ENCODE measurements around the gene ADARB2.

ADARB2 gene

DNA sequence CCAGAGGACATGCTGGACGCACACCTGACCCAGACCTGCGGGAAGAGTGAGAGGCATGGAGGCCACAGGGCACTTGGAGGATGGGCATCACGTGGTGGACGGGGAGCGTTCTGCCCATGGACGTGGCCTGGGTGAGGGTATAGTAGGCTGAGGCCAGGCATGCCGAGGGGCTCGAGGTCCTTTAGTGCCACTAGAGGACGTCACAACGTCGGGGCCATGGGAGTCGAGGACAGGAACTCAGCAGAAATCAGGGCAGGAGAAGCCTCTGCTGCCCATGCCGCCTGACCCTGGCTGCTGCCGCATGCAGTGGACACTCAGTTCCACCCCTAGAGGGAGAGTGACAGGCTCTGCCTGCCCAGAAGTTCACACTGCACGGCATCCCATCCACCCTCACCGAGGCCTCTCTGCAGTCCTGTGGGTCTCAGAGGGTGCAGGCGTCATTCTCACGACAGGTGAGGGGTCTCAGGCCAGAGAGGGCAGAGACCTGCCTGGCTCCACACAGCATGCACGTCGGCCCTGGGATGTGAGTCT lies 198.7 kb downstream of the ADARB2 start:
- TF ChIP-seq TEAD4 (IDR thresholded peaks at IDR 0.05): no peak
- TF ChIP-seq EP300 (IDR thresholded peaks at IDR 0.05; ENCODE audit: borderline replicate concordance): no peak
- TF ChIP-seq NFIC (IDR thresholded peaks at IDR 0.05): no peak
- TF ChIP-seq, protein P1, sequence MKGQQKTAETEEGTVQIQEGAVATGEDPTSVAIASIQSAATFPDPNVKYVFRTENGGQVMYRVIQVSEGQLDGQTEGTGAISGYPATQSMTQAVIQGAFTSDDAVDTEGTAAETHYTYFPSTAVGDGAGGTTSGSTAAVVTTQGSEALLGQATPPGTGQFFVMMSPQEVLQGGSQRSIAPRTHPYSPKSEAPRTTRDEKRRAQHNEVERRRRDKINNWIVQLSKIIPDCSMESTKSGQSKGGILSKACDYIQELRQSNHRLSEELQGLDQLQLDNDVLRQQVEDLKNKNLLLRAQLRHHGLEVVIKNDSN (IDR thresholded peaks at IDR 0.05): no peak; the same call in 1 of the 2 replicates
- TF ChIP-seq TAF1 (IDR thresholded peaks at IDR 0.05; ENCODE audit: low read depth): no peak
- TF ChIP-seq, protein P2, sequence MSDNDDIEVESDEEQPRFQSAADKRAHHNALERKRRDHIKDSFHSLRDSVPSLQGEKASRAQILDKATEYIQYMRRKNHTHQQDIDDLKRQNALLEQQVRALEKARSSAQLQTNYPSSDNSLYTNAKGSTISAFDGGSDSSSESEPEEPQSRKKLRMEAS (IDR thresholded peaks at IDR 0.05): no peak
- no peak for TF ChIP-seq CREB1 (IDR thresholded peaks at IDR 0.05; ENCODE audit: low read depth)
- no peak for TF ChIP-seq EGR1 (IDR thresholded peaks at IDR 0.05)
- no peak for TF ChIP-seq YY1 (IDR thresholded peaks at IDR 0.05; ENCODE audit: low read depth)
- no peak for TF ChIP-seq RAD21 (IDR thresholded peaks at IDR 0.05; ENCODE audit: low read depth)
- no peak for TF ChIP-seq FOXM1 (IDR thresholded peaks at IDR 0.05; ENCODE audit: borderline replicate concordance, low read depth)
- TF ChIP-seq, protein P3, sequence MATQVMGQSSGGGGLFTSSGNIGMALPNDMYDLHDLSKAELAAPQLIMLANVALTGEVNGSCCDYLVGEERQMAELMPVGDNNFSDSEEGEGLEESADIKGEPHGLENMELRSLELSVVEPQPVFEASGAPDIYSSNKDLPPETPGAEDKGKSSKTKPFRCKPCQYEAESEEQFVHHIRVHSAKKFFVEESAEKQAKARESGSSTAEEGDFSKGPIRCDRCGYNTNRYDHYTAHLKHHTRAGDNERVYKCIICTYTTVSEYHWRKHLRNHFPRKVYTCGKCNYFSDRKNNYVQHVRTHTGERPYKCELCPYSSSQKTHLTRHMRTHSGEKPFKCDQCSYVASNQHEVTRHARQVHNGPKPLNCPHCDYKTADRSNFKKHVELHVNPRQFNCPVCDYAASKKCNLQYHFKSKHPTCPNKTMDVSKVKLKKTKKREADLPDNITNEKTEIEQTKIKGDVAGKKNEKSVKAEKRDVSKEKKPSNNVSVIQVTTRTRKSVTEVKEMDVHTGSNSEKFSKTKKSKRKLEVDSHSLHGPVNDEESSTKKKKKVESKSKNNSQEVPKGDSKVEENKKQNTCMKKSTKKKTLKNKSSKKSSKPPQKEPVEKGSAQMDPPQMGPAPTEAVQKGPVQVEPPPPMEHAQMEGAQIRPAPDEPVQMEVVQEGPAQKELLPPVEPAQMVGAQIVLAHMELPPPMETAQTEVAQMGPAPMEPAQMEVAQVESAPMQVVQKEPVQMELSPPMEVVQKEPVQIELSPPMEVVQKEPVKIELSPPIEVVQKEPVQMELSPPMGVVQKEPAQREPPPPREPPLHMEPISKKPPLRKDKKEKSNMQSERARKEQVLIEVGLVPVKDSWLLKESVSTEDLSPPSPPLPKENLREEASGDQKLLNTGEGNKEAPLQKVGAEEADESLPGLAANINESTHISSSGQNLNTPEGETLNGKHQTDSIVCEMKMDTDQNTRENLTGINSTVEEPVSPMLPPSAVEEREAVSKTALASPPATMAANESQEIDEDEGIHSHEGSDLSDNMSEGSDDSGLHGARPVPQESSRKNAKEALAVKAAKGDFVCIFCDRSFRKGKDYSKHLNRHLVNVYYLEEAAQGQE (IDR thresholded peaks at IDR 0.05; ENCODE audit: low read depth): no peak

DNA sequence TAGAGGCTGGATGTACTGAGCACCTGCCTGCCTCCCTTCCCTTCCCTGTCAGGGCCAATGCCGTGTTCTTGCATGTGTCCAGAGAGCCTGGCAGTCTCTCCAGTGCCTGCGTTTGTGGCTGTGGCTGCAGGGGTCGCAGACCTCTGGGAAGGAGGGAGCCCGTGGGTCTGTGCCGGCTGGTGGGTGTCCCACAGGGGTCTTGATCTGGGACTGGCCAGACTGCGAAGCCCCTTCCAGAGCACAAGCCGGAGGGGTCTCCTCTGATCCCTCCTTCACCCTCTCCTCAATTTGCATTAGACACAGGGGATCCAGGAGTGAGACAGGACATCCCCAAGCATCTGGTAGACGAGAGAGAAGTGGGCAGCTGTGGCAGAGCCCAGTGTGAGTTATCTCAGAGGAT lies 199.2 kb downstream of the ADARB2 start:
- TF ChIP-seq CEBPB (IDR thresholded peaks at IDR 0.05): no peak
- TF ChIP-seq TCF12 (IDR thresholded peaks at IDR 0.05; ENCODE audit: low read depth): no peak
- TF ChIP-seq TEAD4 (IDR thresholded peaks at IDR 0.05): no peak
- no peak for TF ChIP-seq FOXM1 (IDR thresholded peaks at IDR 0.05; ENCODE audit: borderline replicate concordance, low read depth)
- TF ChIP-seq YY1 (IDR thresholded peaks at IDR 0.05; ENCODE audit: low read depth): no peak
- TF ChIP-seq RAD21 (IDR thresholded peaks at IDR 0.05; ENCODE audit: low read depth): no peak
- no peak for TF ChIP-seq CREB1 (IDR thresholded peaks at IDR 0.05; ENCODE audit: low read depth)
- TF ChIP-seq EP300 (IDR thresholded peaks at IDR 0.05; ENCODE audit: borderline replicate concordance): no peak
- TF ChIP-seq NFIC (IDR thresholded peaks at IDR 0.05): no peak

DNA sequence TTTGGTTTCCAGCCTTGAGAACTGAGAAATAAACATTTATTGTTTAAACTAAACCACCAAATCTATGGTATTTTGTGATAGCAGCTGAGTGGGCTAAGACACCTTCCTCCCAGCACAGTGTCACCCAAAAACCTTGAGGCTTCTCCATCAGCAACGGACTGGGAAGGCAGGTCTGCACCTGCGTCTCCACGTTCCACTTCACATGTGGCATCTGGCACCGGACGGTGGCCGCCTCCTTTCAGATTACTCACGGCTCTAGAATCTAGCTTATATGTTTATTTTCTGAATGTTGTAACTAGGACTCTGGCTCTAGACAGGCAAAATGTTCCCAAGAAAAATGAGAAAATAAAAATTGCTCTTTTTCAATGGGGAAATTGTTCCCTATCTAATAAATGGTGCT lies 201.0 kb downstream of the ADARB2 start:
- TF ChIP-seq FOXM1 (IDR thresholded peaks at IDR 0.05; ENCODE audit: borderline replicate concordance, low read depth) (no peak), TCF12 (IDR thresholded peaks at IDR 0.05; ENCODE audit: low read depth) (no peak)

DNA sequence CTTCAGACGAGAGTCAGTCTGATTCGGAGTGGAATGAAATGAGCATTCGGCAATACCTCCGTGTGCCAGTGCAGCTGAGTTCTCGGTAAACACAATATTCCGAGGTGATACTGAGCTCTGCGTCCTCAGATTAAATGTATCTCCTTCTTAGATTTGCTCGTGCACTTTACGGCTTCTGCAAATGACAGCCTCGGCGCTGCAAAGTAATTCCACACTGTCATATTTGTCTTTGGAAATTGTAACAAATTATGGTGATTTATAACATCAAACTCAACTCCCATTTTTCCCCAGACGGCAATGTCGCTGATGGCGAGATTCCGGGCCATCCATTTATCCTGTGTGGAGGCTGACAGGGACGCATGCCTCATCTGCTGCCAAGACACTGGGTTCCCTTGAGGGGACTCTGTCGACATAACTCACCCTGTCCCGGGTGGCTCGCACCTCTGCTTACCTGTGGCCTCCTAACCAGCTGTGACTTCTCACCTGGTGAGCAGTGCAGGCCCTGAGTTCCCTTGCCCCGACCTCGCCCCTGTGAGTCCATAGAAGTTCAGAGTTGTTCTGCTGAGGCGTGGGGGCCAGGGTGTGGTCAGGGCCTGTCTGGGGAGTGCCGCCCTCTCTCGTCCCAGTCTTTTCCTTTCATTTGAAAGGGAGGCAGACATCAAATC lies 201.9 kb downstream of the ADARB2 start:
- TF ChIP-seq CREB1 (IDR thresholded peaks at IDR 0.05; ENCODE audit: low read depth) (no peak), EP300 (IDR thresholded peaks at IDR 0.05; ENCODE audit: borderline replicate concordance) (no peak), EGR1 (IDR thresholded peaks at IDR 0.05) (no peak), ZBTB7A (IDR thresholded peaks at IDR 0.05; ENCODE audit: low read depth) (no peak), TCF12 (IDR thresholded peaks at IDR 0.05; ENCODE audit: low read depth) (no peak), FOXM1 (IDR thresholded peaks at IDR 0.05; ENCODE audit: borderline replicate concordance, low read depth) (no peak), TEAD4 (IDR thresholded peaks at IDR 0.05) (no peak), TAF1 (IDR thresholded peaks at IDR 0.05; ENCODE audit: low read depth) (no peak), YY1 (IDR thresholded peaks at IDR 0.05; ENCODE audit: low read depth) (no peak), RAD21 (IDR thresholded peaks at IDR 0.05; ENCODE audit: low read depth) (no peak), CEBPB (IDR thresholded peaks at IDR 0.05) (no peak), NFIC (IDR thresholded peaks at IDR 0.05) (no peak)
- TF ChIP-seq, protein P2 (IDR thresholded peaks at IDR 0.05): no peak
- TF ChIP-seq, protein P1 (IDR thresholded peaks at IDR 0.05): no peak
- TF ChIP-seq, protein P3 (IDR thresholded peaks at IDR 0.05; ENCODE audit: low read depth): no peak

DNA sequence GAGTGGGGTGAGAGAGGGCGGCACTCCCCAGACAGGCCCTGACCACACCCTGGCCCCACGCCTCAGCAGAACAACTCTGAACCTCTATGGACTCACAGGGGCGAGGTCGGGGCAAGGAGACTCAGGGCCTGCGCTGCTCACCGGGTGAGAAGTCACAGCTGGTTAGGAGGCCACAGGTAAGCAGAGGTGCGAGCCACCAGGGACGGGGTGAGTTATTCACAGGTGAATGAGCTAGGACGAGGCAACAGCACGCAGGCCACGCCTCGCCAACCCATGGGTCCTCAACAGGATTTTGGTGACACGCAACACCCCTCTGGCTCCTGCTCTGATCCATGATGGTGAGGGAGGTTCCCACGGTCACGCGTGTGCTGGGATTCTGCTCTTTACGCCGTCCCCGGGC lies 202.5 kb downstream of the ADARB2 start:
- TF ChIP-seq TCF12 (IDR thresholded peaks at IDR 0.05; ENCODE audit: low read depth) (no peak), CEBPB (IDR thresholded peaks at IDR 0.05) (no peak), EP300 (IDR thresholded peaks at IDR 0.05; ENCODE audit: borderline replicate concordance) (no peak), YY1 (IDR thresholded peaks at IDR 0.05; ENCODE audit: low read depth) (no peak), ZBTB7A (IDR thresholded peaks at IDR 0.05; ENCODE audit: low read depth) (no peak), NFIC (IDR thresholded peaks at IDR 0.05) (no peak), TAF1 (IDR thresholded peaks at IDR 0.05; ENCODE audit: low read depth) (no peak), RAD21 (IDR thresholded peaks at IDR 0.05; ENCODE audit: low read depth) (no peak), EGR1 (IDR thresholded peaks at IDR 0.05) (no peak), FOXM1 (IDR thresholded peaks at IDR 0.05; ENCODE audit: borderline replicate concordance, low read depth) (no peak)
- TF ChIP-seq, protein P1 (IDR thresholded peaks at IDR 0.05): no peak

Measured in Ishikawa (cell line).